ENCODE results near the gene CACNA2D4. TPM values are rescaled to one million over a fixed set of nuclear protein-coding genes. Genes with fewer than 3 reads are reported as not detected.

The CACNA2D4 gene
- total RNA-seq, 1 experiment from 2014 or later = 1.4 TPM

- H3K4me3 ChIP-seq = no peak overlapping the region
- H3K9me3 ChIP-seq = no peaks in the 10 kb centered on the region
- H3K36me3 ChIP-seq = no peaks in the 10 kb centered on the region
- DNase-seq = no peak
- H3K27me3 ChIP-seq = no peaks in the 10 kb centered on the region
These were observed 47.2 kb downstream of the CACNA2D4 start for GRCh38 chr12:1870998-1871917.

GRCh38 chr12:1870086-1870485, 48.4 kb downstream of the CACNA2D4 start:
- no peaks in the 10 kb centered on the region for H3K36me3 ChIP-seq
- no peak for DNase-seq
- H3K4me3 ChIP-seq = no peak overlapping the region
- H3K9me3 ChIP-seq = no peaks in the 10 kb centered on the region
- no peaks in the 10 kb centered on the region for H3K27me3 ChIP-seq

- Histone ChIP-seq H3K36me3 (no peaks in the 10 kb centered on the region), H3K9me3 (no peaks in the 10 kb centered on the region), H3K4me3 (no peak overlapping the region), H3K27me3 (no peaks in the 10 kb centered on the region)
- no peak for DNase-seq
These were observed 49.3 kb downstream of the CACNA2D4 start for GRCh38 chr12:1869145-1869544.

GRCh38 chr12:1865284-1865866, 53.1 kb downstream of the CACNA2D4 start:
- no peak for DNase-seq
- Histone ChIP-seq H3K9me3 (no peaks in the 10 kb centered on the region), H3K4me3 (no peak overlapping the region), H3K36me3 (no peaks in the 10 kb centered on the region), H3K27me3 (no peaks in the 10 kb centered on the region)

GRCh38 chr12:1864867-1865266, 53.6 kb downstream of the CACNA2D4 start:
- DNase-seq = no peak
- Histone ChIP-seq H3K36me3 (no peaks in the 10 kb centered on the region), H3K27me3 (no peaks in the 10 kb centered on the region), H3K9me3 (no peaks in the 10 kb centered on the region), H3K4me3 (no peak overlapping the region)

GRCh38 chr12:1864456-1864855, 54.0 kb downstream of the CACNA2D4 start:
- H3K9me3 ChIP-seq = no peaks in the 10 kb centered on the region
- no peak for DNase-seq
- H3K36me3 ChIP-seq = no peaks in the 10 kb centered on the region
- no peak overlapping the region for H3K4me3 ChIP-seq
- H3K27me3 ChIP-seq = no peaks in the 10 kb centered on the region

GRCh38 chr12:1863823-1864222, 54.6 kb downstream of the CACNA2D4 start:
- H3K27me3 ChIP-seq = no peaks in the 10 kb centered on the region
- H3K9me3 ChIP-seq = no peaks in the 10 kb centered on the region
- no peak overlapping the region for H3K4me3 ChIP-seq
- no peaks in the 10 kb centered on the region for H3K36me3 ChIP-seq
- DNase-seq = no peak

- DNase-seq = no peak
- Histone ChIP-seq H3K27me3 (no peaks in the 10 kb centered on the region), H3K36me3 (no peaks in the 10 kb centered on the region), H3K4me3 (no peak overlapping the region), H3K9me3 (no peaks in the 10 kb centered on the region)
These were observed 55.5 kb downstream of the CACNA2D4 start for GRCh38 chr12:1862973-1863372.

- no peaks in the 10 kb centered on the region for H3K27me3 ChIP-seq
- DNase-seq = peak; percentile 83
These were observed 58.8 kb downstream of the CACNA2D4 start for GRCh38 chr12:1859643-1860042.

GRCh38 chr12:1858456-1858855, 60.0 kb downstream of the CACNA2D4 start:
- no peaks in the 10 kb centered on the region for H3K9me3 ChIP-seq
- DNase-seq = no peak
- no peaks in the 10 kb centered on the region for H3K27me3 ChIP-seq
- H3K36me3 ChIP-seq = no peaks in the 10 kb centered on the region
- H3K4me3 ChIP-seq = no peak overlapping the region

More at GRCh38 chr12:1859643-1860042, 58.8 kb downstream of the CACNA2D4 start:
- no peaks in the 10 kb centered on the region for H3K9me3 ChIP-seq
- H3K4me3 ChIP-seq = no peak overlapping the region
- no peaks in the 10 kb centered on the region for H3K36me3 ChIP-seq

GRCh38 chr12:1857821-1858220, 60.6 kb downstream of the CACNA2D4 start:
- no peaks in the 10 kb centered on the region for H3K27me3 ChIP-seq
- H3K4me3 ChIP-seq = no peak overlapping the region
- no peaks in the 10 kb centered on the region for H3K9me3 ChIP-seq
- H3K36me3 ChIP-seq = no peaks in the 10 kb centered on the region
- DNase-seq = no peak

- Histone ChIP-seq H3K27me3 (no peaks in the 10 kb centered on the region), H3K36me3 (no peaks in the 10 kb centered on the region), H3K9me3 (no peaks in the 10 kb centered on the region), H3K4me3 (no peak overlapping the region)
- no peak for DNase-seq
These were observed 61.4 kb downstream of the CACNA2D4 start for GRCh38 chr12:1857086-1857485.

- Histone ChIP-seq H3K36me3 (no peaks in the 10 kb centered on the region), H3K4me3 (no peak overlapping the region), H3K27me3 (no peaks in the 10 kb centered on the region), H3K9me3 (no peaks in the 10 kb centered on the region)
- no peak for DNase-seq
These were observed 63.2 kb downstream of the CACNA2D4 start for GRCh38 chr12:1855241-1855640.

- H3K4me3 ChIP-seq = no peak overlapping the region
- no peaks in the 10 kb centered on the region for H3K27me3 ChIP-seq
- no peaks in the 10 kb centered on the region for H3K9me3 ChIP-seq
- no peaks in the 10 kb centered on the region for H3K36me3 ChIP-seq
- no peak for DNase-seq
These were observed 64.7 kb downstream of the CACNA2D4 start for GRCh38 chr12:1853716-1854115.

GRCh38 chr12:1852076-1852475, 66.4 kb downstream of the CACNA2D4 start:
- H3K4me3 ChIP-seq = no peak overlapping the region
- no peak for DNase-seq
- H3K9me3 ChIP-seq = no peaks in the 10 kb centered on the region
- no peaks in the 10 kb centered on the region for H3K36me3 ChIP-seq
- H3K27me3 ChIP-seq = no peaks in the 10 kb centered on the region

- DNase-seq = peak; percentile 46
- H3K4me3 ChIP-seq = no peak overlapping the region
- no peaks in the 10 kb centered on the region for H3K36me3 ChIP-seq
- no peaks in the 10 kb centered on the region for H3K27me3 ChIP-seq
- H3K9me3 ChIP-seq = no peaks in the 10 kb centered on the region
These were observed 67.2 kb downstream of the CACNA2D4 start for GRCh38 chr12:1851151-1851701.

- Histone ChIP-seq H3K4me3 (no peak overlapping the region), H3K36me3 (no peaks in the 10 kb centered on the region), H3K9me3 (no peaks in the 10 kb centered on the region), H3K27me3 (no peaks in the 10 kb centered on the region)
- DNase-seq = no peak
These were observed 69.7 kb downstream of the CACNA2D4 start for GRCh38 chr12:1848745-1849144.

- no peaks in the 10 kb centered on the region for H3K9me3 ChIP-seq
- no peak for DNase-seq
- no peaks in the 10 kb centered on the region for H3K27me3 ChIP-seq
These were observed 70.3 kb downstream of the CACNA2D4 start for GRCh38 chr12:1848146-1848545.

More at GRCh38 chr12:1848146-1848545, 70.3 kb downstream of the CACNA2D4 start:
- no peak overlapping the region for H3K4me3 ChIP-seq
- H3K36me3 ChIP-seq = no peaks in the 10 kb centered on the region

All from MG63 (cell line).